GM12878 (cell line): ENCODE data around the gene TGFBI. TPM values are rescaled to one million over a fixed set of nuclear protein-coding genes. Genes with fewer than 3 reads are reported as not detected.

Experiments
- ATAC-seq: fragments of 200-7000 bp; cut with Tn5 transposase; 3 replicates; pipeline ENCODE4 v1.9.1; 2020; ENCODE audit warnings: mild to moderate bottlenecking, moderate library complexity
- BruUV-seq: library from RNA; stranded (reverse); fragments of 400-500 nt; replicated peaks from 2 replicates; lab custom pipeline; 2021; lab: Mats Ljungman, UMichigan
- CTCF ChIA-PET: fragments of 300-600 bp; sonication (Branson Sonifier 250); formaldehyde crosslinking; extraction: SDS; loops from one replicate; lab custom pipeline; 2021; ENCODE audit warnings: inconsistent platforms; lab: Yijun Ruan, JAX
- POLR2A ChIA-PET: fragments of 350-600 bp; formaldehyde crosslinking; extraction: SDS; loops from one replicate; lab custom pipeline; 2021; ENCODE audit warnings: inconsistent platforms; lab: Charles Lee
- RAD21 ChIA-PET: fragments of 300-600 bp; sonication (Branson Sonifier 250); formaldehyde crosslinking; loops from one replicate; lab custom pipeline; 2023; ENCODE audit warnings: antibody characterized with exemption; ENCODE audit not compliant: unreplicated experiment; lab: Charles Lee
- SMC1A ChIA-PET: fragments of 300-600 bp; sonication (Branson Sonifier 250); formaldehyde crosslinking; loops from one replicate; lab custom pipeline; 2023; ENCODE audit not compliant: unreplicated experiment, uncharacterized antibody; lab: Charles Lee
- DNase-seq: peaks from one replicate; pipeline ENCODE4 v3.0.0-alpha.2; 2011; ENCODE audit warnings: low read depth, low spot score
- FAIRE-seq: peaks from 3 replicates; lab custom pipeline; 2011; peaks lifted over from hg19 to GRCh38; lab: Jason Lieb, UNC
- H2AFZ ChIP-seq: 2 replicates; pipeline ENCODE4 v1.6.0; 2011; ENCODE audit warnings: low read depth, low read length, control low read depth; ENCODE audit not compliant: control insufficient read depth
- H3K27ac ChIP-seq: 2 replicates; pipeline ENCODE4 v1.5.1; 2011; ENCODE audit warnings: control low read depth; ENCODE audit not compliant: control insufficient read depth, insufficient read depth
- H3K27me3 ChIP-seq, 2 experiments: replicated peaks in 1 of 2; 2 replicates each; pipeline versions ENCODE4 v1.6.0 to v1.6.1; 2011; ENCODE audit warnings: low read length in 1 of 2; ENCODE audit not compliant: control insufficient read depth in 2 of 2, insufficient read depth in 2 of 2
- H3K36me3 ChIP-seq, 2 experiments: 2 replicates each; pipeline ENCODE4 v1.5.1; 2011; ENCODE audit warnings: low read length in 1 of 2; ENCODE audit not compliant: control insufficient read depth in 2 of 2, insufficient read depth in 2 of 2
- H3K4me1 ChIP-seq: 2 replicates; pipeline ENCODE4 v1.6.1; 2011; ENCODE audit warnings: mild to moderate bottlenecking, low read length, moderate library complexity, mixed read lengths; ENCODE audit not compliant: control insufficient read depth, insufficient read depth
- H3K4me2 ChIP-seq: 2 replicates; pipeline ENCODE4 v1.6.0; 2011; ENCODE audit warnings: control low read depth; ENCODE audit not compliant: control insufficient read depth, insufficient read depth
- H3K4me3 ChIP-seq: fragments of 200-600 bp; sonication (generic); 2 replicates; pipeline ENCODE4 v1.5.1; 2016
- H3K79me2 ChIP-seq: 2 replicates; pipeline ENCODE4 v1.6.0; 2011; ENCODE audit warnings: low read length; ENCODE audit not compliant: control insufficient read depth, insufficient read depth
- H3K9ac ChIP-seq: 2 replicates; pipeline ENCODE4 v1.8.0; 2011; ENCODE audit warnings: low read length, control low read depth, mixed read lengths; ENCODE audit not compliant: control insufficient read depth, insufficient read depth
- H3K9me3 ChIP-seq: replicated peaks from 3 replicates; pipeline ENCODE4 v1.5.1; 2011; ENCODE audit warnings: mild to moderate bottlenecking, low read length; ENCODE audit not compliant: control insufficient read depth, insufficient read depth
- H4K20me1 ChIP-seq: 2 replicates; pipeline ENCODE4 v1.6.0; 2011; ENCODE audit not compliant: control insufficient read depth, insufficient read depth
- BRCA1 ChIP-seq: IDR thresholded peaks from 2 replicates; pipeline ENCODE4 v1.6.1; 2011; ENCODE audit warnings: low read depth, low read length, improper control_type of control experiment
- GABPA ChIP-seq: IDR thresholded peaks from 2 replicates; pipeline ENCODE4 v1.6.1; 2014; ENCODE audit warnings: antibody characterized with exemption, low read depth, mild to moderate bottlenecking, inconsistent platforms
- HDAC6 ChIP-seq: fragments of 200-600 bp; sonication (generic); IDR thresholded peaks from one replicate; pipeline ENCODE4 v1.8.0; 2017; ENCODE audit warnings: antibody characterized with exemption; ENCODE audit not compliant: unreplicated experiment
- KAT2A ChIP-seq: conservative IDR thresholded peaks from 2 replicates; pipeline ENCODE4 v1.6.1; 2011; ENCODE audit warnings: low read depth, low read length; ENCODE audit not compliant: control insufficient read depth
- MEF2A ChIP-seq: IDR thresholded peaks from 2 replicates; pipeline ENCODE4 v1.6.1; 2011; ENCODE audit warnings: low read depth, mild to moderate bottlenecking, low read length, moderate library complexity; ENCODE audit not compliant: insufficient read depth
- NR2F1 ChIP-seq: fragments of 450-650 bp; conservative IDR thresholded peaks from 2 replicates; pipeline ENCODE4 v1.6.1; 2017; ENCODE audit warnings: mild to moderate bottlenecking
- SMARCA5 ChIP-seq: fragments of 450-650 bp; IDR thresholded peaks from 2 replicates; pipeline ENCODE4 v1.6.1; 2017; ENCODE audit warnings: mild to moderate bottlenecking
- SREBF2 ChIP-seq: IDR thresholded peaks from 2 replicates; pipeline ENCODE4 v1.6.1; 2012; ENCODE audit warnings: mild to moderate bottlenecking, low read length
- TBL1XR1 ChIP-seq: IDR thresholded peaks from 2 replicates; pipeline ENCODE4 v1.6.1; 2012; ENCODE audit warnings: low read depth, low read length, improper control_type of control experiment
- WRNIP1 ChIP-seq: IDR thresholded peaks from 2 replicates; pipeline ENCODE4 v1.6.1; 2011; ENCODE audit warnings: low read depth, low read length, improper control_type of control experiment, borderline replicate concordance
- ZBED1 ChIP-seq: IDR thresholded peaks from 2 replicates; pipeline ENCODE4 v1.6.1; 2016; ENCODE audit warnings: borderline replicate concordance
- ZNF217 ChIP-seq: fragments of 450-650 bp; IDR thresholded peaks from 2 replicates; pipeline ENCODE4 v1.6.1; 2017; ENCODE audit warnings: antibody characterized with exemption, mild to moderate bottlenecking
- WGBS: methylation state at CpG from one replicate; pipeline ENCODE4 v1.1.6; 2016; ENCODE audit warnings: low lambda C conversion rate; ENCODE audit not compliant: insufficient replicate concordance, insufficient coverage; ENCODE audit errors: missing lambda C conversion rate; 5-methylcytosine and 5-hydroxymethylcytosine counted together
- in situ Hi-C: fragments of 300-500 bp; cut with MboI; formaldehyde crosslinking; loops from 9 replicates; pipeline ENCODE4 v1.14.3; 2018; ENCODE audit warnings: mixed read lengths
- intact Hi-C: fragments of 100-400 bp; cut with micrococcal nuclease; formaldehyde crosslinking; loops from one replicate; pipeline ENCODE4 v1.14.2; 2022; ENCODE audit not compliant: unreplicated experiment
- polyA plus RNA-seq, 11 experiments: library from polyadenylated mRNA; depleted of rRNA in 4 of 11; unstranded in 6 of 11; stranded (reverse) in 5 of 11; fragments of >200 nt; fragmentation: Nextera tagmentation in 4 of 11; fragmentation: Illumina TruSeq in 1 of 11; extraction: Ambion mirVana in 4 of 11; extraction: Trizol in 1 of 11; gene quantifications; 1 replicate in 1 of 11; 2 replicates in 10 of 11; pipeline versions ENCODE4 v1.2.1 to v1.2.3, GENCODE V29; 2011 to 2016; ENCODE audit warnings: inconsistent platforms in 2 of 11, missing spikeins in 2 of 11, low read depth in 1 of 11
- total RNA-seq, 4 experiments: library from RNA; depleted of rRNA in 3 of 4; stranded (reverse); fragments of >200 nt in 3 of 4; fragmentation: Illumina TruSeq in 1 of 4; extraction: Trizol in 1 of 4; gene quantifications; 2 replicates each; pipeline versions ENCODE4 v1.2.1 to v1.2.3, GENCODE V29; 2013 to 2021
- TF ChIP-seq, protein P1 (sequence below): fragments of 450-650 bp; IDR thresholded peaks from 2 replicates; pipeline ENCODE4 v1.6.1; 2016; ENCODE audit warnings: mild to moderate bottlenecking, moderate library complexity, borderline replicate concordance
- TF ChIP-seq, protein P2 (sequence below): fragments of 450-650 bp; IDR thresholded peaks from 2 replicates; pipeline ENCODE4 v1.6.1; 2018; ENCODE audit warnings: mild to moderate bottlenecking, low read depth, moderate library complexity; ENCODE audit not compliant: partially characterized antibody
- TF ChIP-seq, protein P3 (sequence below): fragments of 450-650 bp; IDR thresholded peaks from 2 replicates; pipeline ENCODE4 v1.6.1; 2018; ENCODE audit warnings: borderline replicate concordance, mild to moderate bottlenecking; ENCODE audit not compliant: partially characterized antibody

TGFBI gene
- total and polyA plus RNA-seq, 10 of the 15 experiments (the other 5 are each of a cell fraction or from before 2014, with no cell fraction given), result 0.12 to 1.8 (median 0.19) TPM

DNA sequence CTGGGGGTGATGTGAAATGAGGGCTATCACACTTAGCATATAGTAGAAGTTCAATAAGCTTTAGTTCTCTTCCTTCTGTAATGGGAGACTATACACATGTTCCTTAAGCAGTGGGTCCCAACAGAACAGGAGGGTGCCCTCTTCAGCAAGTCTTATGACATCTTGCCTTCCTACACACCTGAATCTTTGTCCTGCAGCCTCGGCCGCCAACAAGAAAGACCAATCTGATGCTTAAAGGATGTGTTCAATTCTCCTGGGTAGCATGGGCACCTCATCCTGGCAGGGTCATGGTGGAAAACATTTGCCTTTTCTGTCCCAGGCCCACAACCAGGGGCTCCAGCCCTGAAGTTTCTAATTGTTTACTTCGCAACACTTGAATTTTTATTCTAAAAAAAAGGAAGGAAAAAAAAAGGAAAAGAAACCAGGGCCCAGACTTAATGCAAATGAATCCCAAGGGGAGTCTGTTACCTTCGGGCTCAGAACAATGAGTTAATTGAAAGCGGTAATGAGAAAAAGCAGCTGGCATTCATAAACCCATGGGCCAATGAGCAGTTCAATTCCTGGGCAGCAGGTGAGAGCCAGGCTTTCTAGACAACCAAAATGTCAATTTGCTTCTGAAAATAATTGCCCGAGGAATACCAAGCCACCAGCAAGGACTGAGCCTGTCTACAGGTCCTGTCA, 77.7 kb downstream of the TGFBI start:
- in situ Hi-C loops, result no loop called here
- 59% methylated on average over 6 of the region's 6 CpGs for WGBS
- no peak overlapping the region for H3K9ac ChIP-seq
- H3K27me3 ChIP-seq, result no peaks in the 10 kb centered on the region
- FAIRE-seq (no peak), ATAC-seq (no peak), DNase-seq (no peak)
- POLR2A ChIA-PET, result no interaction called here
- RAD21 ChIA-PET, result interaction anchor here (1.3 to 1.6 kb wide), 3 partner anchors 32 to 67 kb away, joined by 3 to 7 read pairs (median 3); no protein-coding TSS in a partner anchor
- H3K9me3 ChIP-seq, result no peaks in the 10 kb centered on the region
- BruUV-seq, result no TSS peak
- H3K27ac ChIP-seq, result no peak overlapping the region
- SMC1A ChIA-PET, result interaction anchor here (0.9 to 1.4 kb wide), 2 partner anchors 9 to 28 kb away, joined by 4 to 6 read pairs; no protein-coding TSS in a partner anchor
- H3K79me2 ChIP-seq, result no peaks in the 10 kb centered on the region
- H3K4me2 ChIP-seq, result no peak overlapping the region
- CTCF ChIA-PET, result interaction anchor here (1.5 kb wide), 1 partner anchor 8 kb away, joined by 5 read pairs; no protein-coding TSS in a partner anchor
- no peak overlapping the region for H3K4me3 ChIP-seq
- H3K4me1 ChIP-seq, result no peaks in the 10 kb centered on the region
- no peak overlapping the region for H2AFZ ChIP-seq
- H4K20me1 ChIP-seq, result no peaks in the 10 kb centered on the region
- intact Hi-C loops, result no loop called here
- H3K36me3 ChIP-seq, result no peaks in the 10 kb centered on the region
- TF ChIP-seq TBL1XR1 (no peak), SREBF2 (no peak), KAT2A (no peak), MEF2A (no peak), ZBED1 (no peak), HDAC6 (no peak), ZNF217 (no peak), NR2F1 (no peak), BRCA1 (no peak), GABPA (no peak), WRNIP1 (no peak), SMARCA5 (no peak)
- TF ChIP-seq, protein P1, sequence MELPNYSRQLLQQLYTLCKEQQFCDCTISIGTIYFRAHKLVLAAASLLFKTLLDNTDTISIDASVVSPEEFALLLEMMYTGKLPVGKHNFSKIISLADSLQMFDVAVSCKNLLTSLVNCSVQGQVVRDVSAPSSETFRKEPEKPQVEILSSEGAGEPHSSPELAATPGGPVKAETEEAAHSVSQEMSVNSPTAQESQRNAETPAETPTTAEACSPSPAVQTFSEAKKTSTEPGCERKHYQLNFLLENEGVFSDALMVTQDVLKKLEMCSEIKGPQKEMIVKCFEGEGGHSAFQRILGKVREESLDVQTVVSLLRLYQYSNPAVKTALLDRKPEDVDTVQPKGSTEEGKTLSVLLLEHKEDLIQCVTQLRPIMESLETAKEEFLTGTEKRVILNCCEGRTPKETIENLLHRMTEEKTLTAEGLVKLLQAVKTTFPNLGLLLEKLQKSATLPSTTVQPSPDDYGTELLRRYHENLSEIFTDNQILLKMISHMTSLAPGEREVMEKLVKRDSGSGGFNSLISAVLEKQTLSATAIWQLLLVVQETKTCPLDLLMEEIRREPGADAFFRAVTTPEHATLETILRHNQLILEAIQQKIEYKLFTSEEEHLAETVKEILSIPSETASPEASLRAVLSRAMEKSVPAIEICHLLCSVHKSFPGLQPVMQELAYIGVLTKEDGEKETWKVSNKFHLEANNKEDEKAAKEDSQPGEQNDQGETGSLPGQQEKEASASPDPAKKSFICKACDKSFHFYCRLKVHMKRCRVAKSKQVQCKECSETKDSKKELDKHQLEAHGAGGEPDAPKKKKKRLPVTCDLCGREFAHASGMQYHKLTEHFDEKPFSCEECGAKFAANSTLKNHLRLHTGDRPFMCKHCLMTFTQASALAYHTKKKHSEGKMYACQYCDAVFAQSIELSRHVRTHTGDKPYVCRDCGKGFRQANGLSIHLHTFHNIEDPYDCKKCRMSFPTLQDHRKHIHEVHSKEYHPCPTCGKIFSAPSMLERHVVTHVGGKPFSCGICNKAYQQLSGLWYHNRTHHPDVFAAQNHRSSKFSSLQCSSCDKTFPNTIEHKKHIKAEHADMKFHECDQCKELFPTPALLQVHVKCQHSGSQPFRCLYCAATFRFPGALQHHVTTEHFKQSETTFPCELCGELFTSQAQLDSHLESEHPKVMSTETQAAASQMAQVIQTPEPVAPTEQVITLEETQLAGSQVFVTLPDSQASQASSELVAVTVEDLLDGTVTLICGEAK, result no peak
- TF ChIP-seq, protein P2, sequence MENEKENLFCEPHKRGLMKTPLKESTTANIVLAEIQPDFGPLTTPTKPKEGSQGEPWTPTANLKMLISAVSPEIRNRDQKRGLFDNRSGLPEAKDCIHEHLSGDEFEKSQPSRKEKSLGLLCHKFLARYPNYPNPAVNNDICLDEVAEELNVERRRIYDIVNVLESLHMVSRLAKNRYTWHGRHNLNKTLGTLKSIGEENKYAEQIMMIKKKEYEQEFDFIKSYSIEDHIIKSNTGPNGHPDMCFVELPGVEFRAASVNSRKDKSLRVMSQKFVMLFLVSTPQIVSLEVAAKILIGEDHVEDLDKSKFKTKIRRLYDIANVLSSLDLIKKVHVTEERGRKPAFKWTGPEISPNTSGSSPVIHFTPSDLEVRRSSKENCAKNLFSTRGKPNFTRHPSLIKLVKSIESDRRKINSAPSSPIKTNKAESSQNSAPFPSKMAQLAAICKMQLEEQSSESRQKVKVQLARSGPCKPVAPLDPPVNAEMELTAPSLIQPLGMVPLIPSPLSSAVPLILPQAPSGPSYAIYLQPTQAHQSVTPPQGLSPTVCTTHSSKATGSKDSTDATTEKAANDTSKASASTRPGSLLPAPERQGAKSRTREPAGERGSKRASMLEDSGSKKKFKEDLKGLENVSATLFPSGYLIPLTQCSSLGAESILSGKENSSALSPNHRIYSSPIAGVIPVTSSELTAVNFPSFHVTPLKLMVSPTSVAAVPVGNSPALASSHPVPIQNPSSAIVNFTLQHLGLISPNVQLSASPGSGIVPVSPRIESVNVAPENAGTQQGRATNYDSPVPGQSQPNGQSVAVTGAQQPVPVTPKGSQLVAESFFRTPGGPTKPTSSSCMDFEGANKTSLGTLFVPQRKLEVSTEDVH, result no peak
- TF ChIP-seq, protein P3, sequence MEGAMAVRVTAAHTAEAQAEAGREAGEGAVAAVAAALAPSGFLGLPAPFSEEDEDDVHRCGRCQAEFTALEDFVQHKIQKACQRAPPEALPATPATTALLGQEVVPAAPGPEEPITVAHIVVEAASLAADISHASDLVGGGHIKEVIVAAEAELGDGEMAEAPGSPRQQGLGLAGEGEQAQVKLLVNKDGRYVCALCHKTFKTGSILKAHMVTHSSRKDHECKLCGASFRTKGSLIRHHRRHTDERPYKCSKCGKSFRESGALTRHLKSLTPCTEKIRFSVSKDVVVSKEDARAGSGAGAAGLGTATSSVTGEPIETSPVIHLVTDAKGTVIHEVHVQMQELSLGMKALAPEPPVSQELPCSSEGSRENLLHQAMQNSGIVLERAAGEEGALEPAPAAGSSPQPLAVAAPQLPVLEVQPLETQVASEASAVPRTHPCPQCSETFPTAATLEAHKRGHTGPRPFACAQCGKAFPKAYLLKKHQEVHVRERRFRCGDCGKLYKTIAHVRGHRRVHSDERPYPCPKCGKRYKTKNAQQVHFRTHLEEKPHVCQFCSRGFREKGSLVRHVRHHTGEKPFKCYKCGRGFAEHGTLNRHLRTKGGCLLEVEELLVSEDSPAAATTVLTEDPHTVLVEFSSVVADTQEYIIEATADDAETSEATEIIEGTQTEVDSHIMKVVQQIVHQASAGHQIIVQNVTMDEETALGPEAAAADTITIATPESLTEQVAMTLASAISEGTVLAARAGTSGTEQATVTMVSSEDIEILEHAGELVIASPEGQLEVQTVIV, result no peak
